Retinal pigment epithelial cell (primary cell): Measurements from ENCODE around the gene CERS4.
"Not testable (repeated sequence)": the region's sequence is repeated elsewhere in the genome, so short reads cannot be mapped to it uniquely, and the experiment has no call there.

ENCODE experiments used
- DNase-seq: peaks from one replicate; pipeline ENCODE4 v3.0.0-alpha.2; 2010; ENCODE audit warnings: low read depth
- H3K4me3 ChIP-seq: 2 replicates; pipeline ENCODE4 v1.5.1; 2011; ENCODE audit warnings: mild to moderate bottlenecking, low read length, control low read depth, moderate library complexity
- TF ChIP-seq, protein P1 (sequence below): conservative IDR thresholded peaks from 2 replicates; pipeline ENCODE4 v1.5.1; 2011; ENCODE audit warnings: low read depth, low read length, control low read depth, inconsistent platforms

The CERS4 gene

GRCh38 chr19:8269724-8270123 is 60.6 kb downstream of the CERS4 start:
- no peak for DNase-seq
- TF ChIP-seq, protein P1, sequence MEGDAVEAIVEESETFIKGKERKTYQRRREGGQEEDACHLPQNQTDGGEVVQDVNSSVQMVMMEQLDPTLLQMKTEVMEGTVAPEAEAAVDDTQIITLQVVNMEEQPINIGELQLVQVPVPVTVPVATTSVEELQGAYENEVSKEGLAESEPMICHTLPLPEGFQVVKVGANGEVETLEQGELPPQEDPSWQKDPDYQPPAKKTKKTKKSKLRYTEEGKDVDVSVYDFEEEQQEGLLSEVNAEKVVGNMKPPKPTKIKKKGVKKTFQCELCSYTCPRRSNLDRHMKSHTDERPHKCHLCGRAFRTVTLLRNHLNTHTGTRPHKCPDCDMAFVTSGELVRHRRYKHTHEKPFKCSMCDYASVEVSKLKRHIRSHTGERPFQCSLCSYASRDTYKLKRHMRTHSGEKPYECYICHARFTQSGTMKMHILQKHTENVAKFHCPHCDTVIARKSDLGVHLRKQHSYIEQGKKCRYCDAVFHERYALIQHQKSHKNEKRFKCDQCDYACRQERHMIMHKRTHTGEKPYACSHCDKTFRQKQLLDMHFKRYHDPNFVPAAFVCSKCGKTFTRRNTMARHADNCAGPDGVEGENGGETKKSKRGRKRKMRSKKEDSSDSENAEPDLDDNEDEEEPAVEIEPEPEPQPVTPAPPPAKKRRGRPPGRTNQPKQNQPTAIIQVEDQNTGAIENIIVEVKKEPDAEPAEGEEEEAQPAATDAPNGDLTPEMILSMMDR, result no peak
- H3K4me3 ChIP-seq, result no peak overlapping the region

DNA sequence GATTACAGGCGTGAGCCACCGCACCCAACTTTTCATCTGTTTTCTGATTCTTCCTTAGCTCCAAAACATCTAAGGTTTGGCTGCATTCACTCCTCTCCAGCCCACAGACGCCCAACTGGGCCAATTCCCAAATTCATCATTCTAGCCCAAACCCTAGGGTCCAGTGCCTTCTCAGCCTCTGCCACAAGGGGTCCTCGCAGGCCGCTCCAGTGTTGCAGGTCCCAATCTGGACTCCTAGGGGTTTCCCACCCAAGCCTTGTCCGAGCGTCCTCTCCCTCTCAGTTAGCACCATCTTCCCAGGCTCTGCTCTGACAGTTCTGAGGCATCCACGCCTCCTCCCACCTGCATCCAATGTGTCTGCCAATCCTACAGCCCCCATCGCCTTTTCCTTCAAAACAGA is 67.3 kb downstream of the CERS4 start:
- H3K4me3 ChIP-seq, DNase-seq: not testable (repeated sequence)

- not testable (repeated sequence) for H3K4me3 ChIP-seq, DNase-seq
These were observed 82.2 kb downstream of the CERS4 start for GRCh38 chr19:8291337-8291736.

- no peak for DNase-seq
- TF ChIP-seq, protein P1, result no peak
- H3K4me3 ChIP-seq, result no peak overlapping the region
These were observed 93.2 kb downstream of the CERS4 start for GRCh38 chr19:8302357-8302691.

- no peak for DNase-seq
- TF ChIP-seq, protein P1, result no peak
- H3K4me3 ChIP-seq, result no peak overlapping the region
These were observed 93.6 kb downstream of the CERS4 start for GRCh38 chr19:8302734-8303133.

DNA sequence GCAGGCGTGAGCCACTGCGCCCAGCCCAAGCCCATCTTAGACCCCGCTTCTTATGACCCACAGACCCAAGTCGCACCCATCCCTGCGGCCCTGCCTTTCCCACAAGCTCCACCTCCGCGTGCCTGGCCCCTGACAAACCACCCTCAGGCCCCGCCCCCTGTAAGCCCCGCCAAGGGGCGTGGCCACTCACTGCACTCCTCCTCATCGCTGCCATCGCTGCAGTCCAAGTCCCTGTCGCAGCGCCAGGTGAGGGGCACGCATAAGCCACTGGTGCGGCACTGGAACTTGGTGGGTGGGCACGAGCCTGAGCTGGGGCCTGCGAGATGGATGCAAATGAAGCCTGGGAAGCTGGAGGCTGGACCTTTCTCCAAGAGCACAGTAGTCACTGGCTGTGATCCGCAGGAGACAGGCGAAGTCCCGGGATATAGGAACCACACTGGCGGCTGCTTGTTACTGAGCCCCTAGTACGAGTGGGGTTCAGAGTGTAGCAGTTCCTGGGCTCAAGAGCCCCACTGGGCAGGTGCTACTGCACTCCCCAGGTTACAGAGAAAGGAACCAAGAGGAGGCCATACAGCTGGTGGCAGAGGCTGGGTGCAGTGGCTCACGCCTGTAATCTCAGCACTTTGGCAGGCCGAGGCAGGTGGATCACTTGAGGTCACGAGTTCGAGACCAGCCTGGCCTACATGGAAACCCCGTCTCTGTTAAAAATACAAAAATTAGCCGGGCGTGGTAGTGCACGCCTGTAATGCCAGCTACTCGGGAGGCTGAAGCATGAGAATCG is 95.9 kb downstream of the CERS4 start:
- no peak overlapping the region for H3K4me3 ChIP-seq
- DNase-seq, result no peak
- TF ChIP-seq, protein P1, result no peak

GRCh38 chr19:8305798-8306197 is 96.6 kb downstream of the CERS4 start:
- TF ChIP-seq, protein P1, result no peak
- DNase-seq, result no peak
- H3K4me3 ChIP-seq, result no peak overlapping the region

DNA sequence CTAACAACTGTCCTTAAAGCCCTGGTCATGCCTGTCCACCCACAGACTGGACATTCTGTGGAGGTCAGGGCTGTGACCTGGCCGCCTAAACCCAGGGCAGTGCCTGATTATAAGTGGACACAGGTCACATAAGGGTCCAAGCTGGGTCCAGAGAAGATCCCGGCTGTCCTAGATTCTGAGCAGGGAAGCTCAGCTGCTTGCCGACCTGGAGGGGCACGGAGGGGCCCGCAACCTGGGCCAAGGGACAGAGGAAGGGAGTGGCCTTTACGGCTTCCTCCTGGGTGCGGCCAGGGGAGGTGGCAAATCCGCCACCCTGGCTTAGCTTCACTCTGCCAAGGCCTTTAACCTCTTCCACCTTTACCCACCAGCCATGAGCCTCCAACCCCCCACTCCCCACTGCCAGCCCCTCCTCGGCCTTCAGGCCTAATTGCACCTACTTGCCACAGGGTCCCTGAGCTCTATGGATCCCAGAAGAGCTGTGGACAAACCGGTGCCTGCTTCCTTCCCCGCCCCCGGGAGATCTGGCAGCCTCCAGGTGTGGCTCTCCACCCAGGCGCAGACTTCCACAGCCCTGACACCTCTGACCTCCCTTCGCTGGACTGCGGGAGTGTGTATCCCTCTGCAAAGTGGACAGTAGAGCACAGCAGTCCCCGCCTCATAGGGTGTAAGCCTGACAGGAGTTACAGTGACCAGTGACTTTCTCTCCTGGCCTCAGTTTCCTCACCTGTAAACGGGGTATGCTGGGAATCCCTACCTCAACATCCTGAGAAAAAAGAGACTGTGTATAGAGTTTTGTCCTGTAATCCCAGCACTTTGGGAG is 97.3 kb downstream of the CERS4 start:
- H3K4me3 ChIP-seq, result no peak overlapping the region
- TF ChIP-seq, protein P1, result no peak
- DNase-seq, result no peak
